A172 (cell line): ENCODE results near the gene ZNF428. TPM values are rescaled to one million over a fixed set of nuclear protein-coding genes. Genes with fewer than 3 reads are reported as not detected.
"Not testable (repeated sequence)": the region's sequence is repeated elsewhere in the genome, so short reads cannot be mapped to it uniquely, and the experiment has no call there.

Source experiments
- DNase-seq: peaks from one replicate; pipeline ENCODE4 v3.0.0-alpha.2; 2015; ENCODE audit warnings: low spot score
- total RNA-seq: library from RNA; depleted of rRNA; stranded (reverse); fragments of >200 nt; shearing (Covaris generic); gene quantifications from 2 replicates; pipeline ENCODE4 v1.2.3, GENCODE V29; 2014

ZNF428 gene
- total RNA-seq, 1 experiment from 2014 or later = 56.8 TPM

DNA sequence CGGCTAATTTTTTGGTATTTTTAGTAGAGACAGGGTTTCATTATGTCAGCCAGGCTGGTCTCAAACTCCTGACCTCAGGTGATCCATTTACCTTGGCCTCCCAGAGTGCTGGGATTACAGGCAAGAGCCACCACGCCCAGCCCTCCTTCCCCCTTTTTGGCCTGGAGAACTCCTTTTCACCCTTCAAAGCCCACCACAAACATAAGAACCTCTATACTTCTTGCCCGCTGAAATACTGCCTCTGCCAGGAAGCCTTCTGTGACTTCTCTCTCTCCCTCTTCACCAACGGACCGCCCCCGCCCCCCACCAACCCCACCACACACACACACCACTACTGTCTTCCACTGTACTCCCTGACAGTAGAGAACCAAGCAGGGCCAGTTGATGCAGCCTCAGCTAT is 2.5 kb downstream of the ZNF428 start:
- no peak for DNase-seq

- no peak for DNase-seq
These were observed 3.1 kb downstream of the ZNF428 start for GRCh38 chr19:43616306-43616705.

DNA sequence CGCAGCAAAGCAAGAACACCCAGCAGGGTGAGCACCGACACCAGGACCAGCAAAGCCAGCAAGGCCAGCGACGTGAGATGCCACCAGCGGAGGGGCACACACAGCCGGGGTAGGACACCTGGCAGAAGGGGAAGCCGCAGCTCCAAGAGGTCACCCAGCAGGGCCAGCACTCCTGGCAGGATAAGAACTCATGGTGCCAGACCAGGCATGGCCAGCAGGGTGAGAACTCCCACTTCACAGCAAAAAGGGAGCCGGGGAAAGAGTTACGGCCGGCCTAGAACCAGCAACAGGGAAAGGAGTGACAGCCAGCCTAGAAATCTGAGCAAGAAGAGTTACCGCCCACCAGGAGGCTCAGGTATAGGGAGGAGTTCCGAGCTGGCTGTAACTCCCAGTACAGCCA is 7.1 kb downstream of the ZNF428 start:
- no peak for DNase-seq

DNA sequence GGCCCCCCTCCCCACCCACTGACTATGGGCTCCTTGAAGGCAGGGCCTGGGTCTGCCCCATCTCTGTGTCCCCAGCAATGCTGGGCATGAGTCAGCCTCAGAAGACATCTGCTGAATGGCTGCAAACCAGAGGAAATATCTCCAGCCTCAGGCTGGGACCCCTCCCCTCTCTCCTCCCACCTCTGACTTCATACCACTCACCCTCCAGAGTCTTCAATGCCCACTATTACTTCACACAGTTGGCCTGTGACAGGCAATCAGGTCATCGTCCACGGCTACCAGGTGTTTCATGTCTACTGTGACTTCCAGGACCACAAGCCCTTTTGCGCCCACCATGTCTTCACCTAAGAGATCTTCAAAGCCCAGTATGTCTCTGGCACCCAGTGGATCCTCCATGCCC is 7.6 kb downstream of the ZNF428 start, which contains the start of gene SRRM5:
Gene SRRM5, plus strand, starts transcription at position 301 of the 400 bp plus-strand sequence. Its CDS starts 34 bp downstream, at position 335.
- no peak for DNase-seq

GRCh38 chr19:43610493-43610892 is 8.9 kb downstream of the ZNF428 start:
- peak; percentile 83 for DNase-seq

DNA sequence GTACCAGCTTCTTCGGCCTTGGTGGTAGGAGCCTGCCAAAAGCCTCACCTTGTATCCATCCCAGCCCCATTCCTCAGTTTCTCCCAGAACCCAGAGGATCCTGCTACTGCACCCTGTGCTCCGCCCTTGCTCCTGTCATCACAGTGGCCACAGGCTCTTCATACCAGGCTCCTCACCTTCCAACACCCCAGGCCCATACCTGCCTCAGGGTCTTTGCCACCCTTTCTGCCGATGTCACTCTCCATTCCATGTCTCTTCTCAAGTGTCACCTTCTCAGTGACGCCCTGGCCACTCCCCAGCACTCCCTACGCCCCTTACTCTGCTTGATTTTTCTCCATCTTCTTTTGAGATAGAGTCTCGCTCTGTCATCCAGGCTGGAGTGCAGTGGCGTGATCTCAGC is 9.6 kb downstream of the ZNF428 start:
- DNase-seq = no peak

GRCh38 chr19:43607238-43608205 is 11.9 kb downstream of the ZNF428 start:
- no peak for DNase-seq

GRCh38 chr19:43606569-43607229 is 12.7 kb downstream of the ZNF428 start:
- no peak for DNase-seq

- no peak for DNase-seq
These were observed 13.4 kb downstream of the ZNF428 start for GRCh38 chr19:43605875-43606568.

DNA sequence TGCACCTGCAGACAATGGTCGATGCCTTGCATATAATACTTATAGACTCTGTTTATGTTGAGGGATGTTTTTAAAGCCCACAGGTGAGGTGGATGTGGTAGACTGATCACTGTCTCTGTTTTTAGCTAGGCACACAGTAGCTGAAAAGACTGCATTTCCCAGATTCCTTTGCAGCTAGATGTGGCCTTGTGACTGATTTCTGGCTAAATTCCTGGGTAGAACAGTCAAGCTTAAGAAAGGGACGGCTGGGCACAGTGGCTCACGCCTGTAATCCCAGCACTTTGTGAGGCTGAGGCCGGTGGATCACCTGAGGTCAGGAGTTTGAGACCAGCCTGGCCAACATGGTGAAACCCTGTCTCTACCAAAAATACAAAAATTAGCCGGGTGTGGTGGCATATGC is 19.1 kb downstream of the ZNF428 start:
- not testable (repeated sequence) for DNase-seq

GRCh38 chr19:43599635-43600295 is 19.7 kb downstream of the ZNF428 start:
- DNase-seq = no peak

DNA sequence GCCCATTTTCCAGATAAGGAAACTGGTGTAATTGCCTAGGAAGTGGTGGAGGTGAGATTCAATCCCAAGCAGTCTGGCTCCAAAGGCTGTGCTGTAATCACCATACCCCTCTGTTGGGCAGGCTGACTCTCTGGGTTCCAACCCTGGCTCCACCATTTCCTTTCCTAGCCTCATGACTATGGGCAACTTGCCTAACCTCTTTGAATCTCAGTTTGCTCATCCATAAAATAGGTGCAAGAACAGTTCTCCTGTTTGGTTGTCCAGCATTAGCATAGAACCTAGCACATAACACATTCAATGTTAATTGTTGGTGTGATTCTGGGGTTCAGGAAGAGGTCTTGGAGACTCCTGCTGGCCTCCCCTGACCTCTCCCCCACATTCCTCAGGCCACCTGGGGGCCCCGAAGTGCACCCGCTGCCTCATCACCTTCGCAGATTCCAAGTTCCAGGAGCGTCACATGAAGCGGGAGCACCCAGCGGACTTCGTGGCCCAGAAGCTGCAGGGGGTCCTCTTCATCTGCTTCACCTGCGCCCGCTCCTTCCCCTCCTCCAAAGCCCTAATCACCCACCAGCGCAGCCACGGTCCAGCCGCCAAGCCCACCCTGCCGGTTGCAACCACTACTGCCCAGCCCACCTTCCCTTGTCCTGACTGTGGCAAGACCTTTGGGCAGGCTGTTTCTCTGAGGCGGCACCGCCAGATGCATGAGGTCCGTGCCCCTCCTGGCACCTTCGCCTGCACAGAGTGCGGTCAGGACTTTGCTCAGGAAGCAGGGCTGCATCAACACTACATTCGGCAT is 20.8 kb downstream of the ZNF428 start:
- DNase-seq = no peak

- DNase-seq = no peak
These were observed 21.6 kb downstream of the ZNF428 start for GRCh38 chr19:43597876-43598275.

DNA sequence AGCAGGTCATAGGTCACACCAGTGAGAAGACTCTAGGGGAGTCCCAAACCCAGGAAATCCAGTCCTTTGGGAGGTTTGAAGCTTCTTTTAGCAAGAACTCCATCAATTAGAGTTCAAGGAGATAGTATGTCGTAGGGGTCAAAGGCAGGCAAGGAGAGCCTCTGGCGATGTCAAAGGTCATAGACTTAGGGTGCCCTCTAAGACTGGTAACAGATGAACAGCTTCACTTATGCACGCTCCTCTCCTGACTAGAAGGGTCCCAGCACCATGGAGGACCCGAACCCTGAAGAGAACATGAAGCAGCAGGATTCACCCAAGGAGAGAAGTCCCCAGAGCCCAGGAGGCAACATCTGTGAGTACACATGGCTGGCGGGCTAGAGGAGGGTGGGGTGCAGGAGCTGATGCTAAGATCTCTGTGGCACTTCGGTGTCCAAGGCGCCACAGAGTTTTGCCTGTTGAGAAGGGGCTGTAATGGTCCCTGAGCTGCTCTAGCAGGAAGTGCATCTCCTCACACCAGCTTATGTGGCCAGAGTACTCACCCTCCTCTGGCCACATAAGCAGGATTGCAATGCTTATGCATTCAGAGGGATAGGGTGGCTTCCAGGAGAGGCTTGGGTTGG is 22.5 kb downstream of the ZNF428 start:
- no peak for DNase-seq

- DNase-seq = peak; percentile 99
These were observed 23.2 kb downstream of the ZNF428 start, which contains the start of the genes IRGQ and ZNF576 for GRCh38 chr19:43595999-43596841. Gene IRGQ (minus strand): TSS chr19:43596134. CDS start chr19:43595338, 796 bp downstream. Gene ZNF576 (plus strand): TSS chr19:43596595. CDS start chr19:43597109, 514 bp downstream.

- no peak for DNase-seq
These were observed 23.8 kb downstream of the ZNF428 start for GRCh38 chr19:43595605-43595998.

DNA sequence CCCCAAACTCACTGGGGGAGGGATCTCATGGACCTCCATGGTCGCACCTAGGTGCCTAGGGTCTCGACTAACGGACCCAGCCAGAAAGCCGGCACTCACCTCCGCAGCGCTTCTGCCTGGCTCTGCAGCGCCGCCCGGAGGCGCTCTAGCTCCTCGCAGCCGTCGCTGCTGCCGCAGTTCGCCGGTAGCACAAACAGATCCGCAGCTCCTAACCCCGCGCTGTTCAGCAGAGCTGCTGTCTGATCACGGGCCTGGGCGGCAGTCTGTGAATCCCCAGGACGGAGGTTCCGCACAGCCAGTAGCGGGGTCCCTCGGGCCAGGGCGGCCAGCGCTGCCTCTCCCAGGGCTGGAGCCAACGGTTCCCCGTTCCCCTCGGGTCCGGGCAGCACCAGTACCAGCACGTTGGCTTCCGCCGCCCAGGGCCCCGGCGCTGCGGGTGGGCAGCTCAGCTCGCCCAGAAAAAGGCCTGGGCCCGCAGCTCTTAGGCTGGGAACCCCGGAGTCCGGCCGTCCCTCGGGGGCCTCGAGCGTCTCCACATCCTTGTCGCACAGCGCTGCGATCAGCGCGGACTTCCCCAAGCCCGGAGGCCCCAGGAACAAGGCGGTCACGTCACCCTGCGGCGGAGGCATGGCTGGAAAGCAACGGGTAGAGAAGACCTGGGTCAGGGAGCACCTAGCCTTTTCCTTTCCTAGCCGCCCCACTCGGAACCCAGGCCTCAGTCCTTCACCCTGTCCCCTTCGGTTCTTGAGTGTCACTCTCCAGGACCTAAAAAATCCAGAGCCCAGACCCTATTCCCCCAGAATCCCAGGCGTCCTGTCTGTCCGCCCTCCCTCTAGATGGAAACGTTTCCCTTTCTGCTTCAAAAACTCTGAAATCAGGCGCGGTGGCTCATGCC is 24.5 kb downstream of the ZNF428 start:
- DNase-seq = peak; percentile 48

DNA sequence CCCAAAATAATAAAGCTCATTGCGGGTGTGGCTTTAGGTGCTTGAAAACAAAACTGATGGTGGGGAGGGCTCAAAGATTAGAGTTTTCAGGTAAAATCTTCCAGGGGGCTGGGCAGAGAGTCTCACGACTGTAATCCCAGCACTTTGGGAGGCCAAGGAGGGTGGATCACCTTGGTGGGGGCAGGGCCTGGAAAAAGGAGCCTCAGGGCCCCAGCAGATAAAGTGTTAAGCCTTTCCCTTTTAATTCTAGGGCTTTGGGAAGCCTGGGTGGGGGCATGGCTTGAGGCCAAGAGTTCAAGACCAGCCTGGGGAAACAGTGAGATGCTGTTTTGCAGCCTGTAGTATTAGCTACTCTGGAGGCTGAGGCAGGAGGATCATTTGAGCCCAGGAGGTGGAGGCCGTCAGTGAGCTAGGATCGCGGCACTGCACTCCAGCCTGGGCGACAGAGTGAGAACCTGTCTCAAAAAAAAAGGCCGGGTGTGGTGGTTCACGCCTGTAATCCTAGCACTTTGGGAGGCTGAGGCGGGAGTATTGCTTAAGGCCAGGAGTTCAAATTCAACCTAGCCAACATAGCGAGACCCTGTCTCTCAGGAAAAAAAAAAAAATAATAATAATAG is 25.2 kb downstream of the ZNF428 start:
- DNase-seq = no peak
